ENCODE measurements around the gene ERO1B. TPM values are rescaled to one million over a fixed set of nuclear protein-coding genes. Genes with fewer than 3 reads are reported as not detected.

The ERO1B gene
- total RNA-seq, 1 donor from 2014 or later: 3.1 TPM

GRCh38 chr1:236166041-236166440 lies 115.7 kb downstream of the ERO1B start:
- Mint-ChIP-seq H3K9me3 (ENCODE audit: low read depth) (peaks cover 11% of the 10 kb centered on the region), H3K27me3 (ENCODE audit: low read depth) (no peaks in the 10 kb centered on the region), H3K36me3 (ENCODE audit: low read depth) (peaks cover 7% of the 10 kb centered on the region), H3K27ac (ENCODE audit: unreplicated experiment) (no peak overlapping the region), H3K4me3 (ENCODE audit: unreplicated experiment) (no peak overlapping the region), H3K4me1 (ENCODE audit: low read depth) (no peaks in the 10 kb centered on the region)
- no peak for DNase-seq (ENCODE audit: low spot score)
- no peak for TF ChIP-seq CTCF (IDR thresholded peaks at IDR 0.05)

Other genes with a start within 250 kb of the ERO1B start
- gene NID1, start 216.9 kb downstream of the ERO1B start, total RNA-seq: 73.0 to 102 TPM (median 99.1 TPM) in 3 replicates
- 12.2 to 13.4 TPM (median 13.1 TPM) in 3 replicates for gene GPR137B, start 139.4 kb downstream of the ERO1B start, total RNA-seq
- gene EDARADD, start 112.3 kb upstream of the ERO1B start, total RNA-seq: 0.18 to 0.40 TPM in 2 of 3 replicates, not detected in the other
- gene LGALS8, start 242.0 kb upstream of the ERO1B start, total RNA-seq: 24.9 to 37.8 TPM (median 36.5 TPM) in 3 replicates